Measurements from ENCODE around the gene ABT1. TPM values are rescaled to one million over a fixed set of nuclear protein-coding genes. Genes with fewer than 3 reads are reported as not detected.

ABT1 gene
- total RNA-seq, 1 experiment from 2014 or later: 33.7 TPM

DNA sequence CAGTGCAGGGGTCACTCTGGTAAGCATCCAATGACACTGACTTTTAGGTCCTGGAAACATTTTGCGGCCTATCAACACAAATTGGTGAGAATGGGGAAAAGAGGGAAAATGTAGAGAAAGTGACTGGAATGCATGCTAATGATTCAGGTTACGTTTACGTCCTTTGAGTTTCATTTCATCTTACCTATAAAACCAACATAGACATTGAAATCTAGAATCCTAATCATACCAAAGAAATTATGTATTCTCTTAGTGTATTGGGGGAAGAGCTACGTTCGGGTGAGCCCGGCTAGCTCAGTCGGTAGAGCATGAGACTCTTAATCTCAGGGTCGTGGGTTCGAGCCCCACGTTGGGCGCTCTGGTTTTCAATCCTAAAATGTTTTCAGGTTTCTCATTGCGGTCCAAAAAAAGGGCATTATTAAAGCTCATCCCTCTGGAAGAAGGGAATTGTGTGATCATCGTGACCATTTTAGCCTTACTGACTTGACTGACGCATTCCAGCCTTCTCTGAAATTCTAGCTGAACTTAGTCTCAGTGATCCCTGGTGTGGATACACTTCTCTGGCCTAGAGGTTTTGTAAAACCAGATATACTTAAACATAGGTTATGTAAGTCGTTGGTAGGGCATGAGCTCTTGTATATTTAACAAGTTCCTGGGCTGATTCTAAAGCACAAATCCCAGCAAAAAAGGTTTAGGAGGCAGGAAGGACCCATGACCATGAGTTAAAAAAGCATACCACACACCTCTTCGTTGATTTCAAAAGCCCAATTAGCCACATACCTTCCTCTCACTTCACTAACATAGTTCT lies 40.3 kb upstream of the ABT1 start:
- BruUV-seq (replicated peaks): TSS peak; percentile 98
- Histone ChIP-seq H3K9ac (ENCODE audit: low read length) (no peak overlapping the region), H3F3A (ENCODE audit: low read length, unreplicated experiment) (no peaks in the 10 kb centered on the region), H3K4me3 (ENCODE audit: low read length) (no peak overlapping the region), H2AFZ (ENCODE audit: low read length) (no peak overlapping the region), H3K4me1 (ENCODE audit: insufficient read depth, low read length) (peaks cover 15% of the 10 kb centered on the region), H3K27me3 (ENCODE audit: low read length) (no peaks in the 10 kb centered on the region), H3K4me2 (ENCODE audit: low read length) (peak overlapping the region; percentile 9), H3K9me3 (ENCODE audit: low read length) (no peaks in the 10 kb centered on the region), H3K27ac (ENCODE audit: low read length) (no peak overlapping the region), H3K9me2 (replicated peaks; ENCODE audit: low read length) (no peaks in the 10 kb centered on the region), H4K20me1 (ENCODE audit: low read length) (no peaks in the 10 kb centered on the region), H3K36me3 (ENCODE audit: low read depth, low read length) (no peaks in the 10 kb centered on the region), H3K79me2 (ENCODE audit: low read length) (no peaks in the 10 kb centered on the region)
- ATAC-seq (peak; percentile 54), DNase-seq (peak; percentile 93)
- ChIA-PET POLR2A (ENCODE audit: unreplicated experiment) (interaction anchor here (0.6 to 0.7 kb wide), 3 partner anchors 83 to 1121 kb away, joined by 3 to 11 read pairs (median 6); no protein-coding TSS in a partner anchor), CTCF (interaction anchor here (0.7 kb wide), 1 partner anchor 11 kb away, joined by 4 read pairs; no protein-coding TSS in a partner anchor)
- TF ChIP-seq, protein P1, sequence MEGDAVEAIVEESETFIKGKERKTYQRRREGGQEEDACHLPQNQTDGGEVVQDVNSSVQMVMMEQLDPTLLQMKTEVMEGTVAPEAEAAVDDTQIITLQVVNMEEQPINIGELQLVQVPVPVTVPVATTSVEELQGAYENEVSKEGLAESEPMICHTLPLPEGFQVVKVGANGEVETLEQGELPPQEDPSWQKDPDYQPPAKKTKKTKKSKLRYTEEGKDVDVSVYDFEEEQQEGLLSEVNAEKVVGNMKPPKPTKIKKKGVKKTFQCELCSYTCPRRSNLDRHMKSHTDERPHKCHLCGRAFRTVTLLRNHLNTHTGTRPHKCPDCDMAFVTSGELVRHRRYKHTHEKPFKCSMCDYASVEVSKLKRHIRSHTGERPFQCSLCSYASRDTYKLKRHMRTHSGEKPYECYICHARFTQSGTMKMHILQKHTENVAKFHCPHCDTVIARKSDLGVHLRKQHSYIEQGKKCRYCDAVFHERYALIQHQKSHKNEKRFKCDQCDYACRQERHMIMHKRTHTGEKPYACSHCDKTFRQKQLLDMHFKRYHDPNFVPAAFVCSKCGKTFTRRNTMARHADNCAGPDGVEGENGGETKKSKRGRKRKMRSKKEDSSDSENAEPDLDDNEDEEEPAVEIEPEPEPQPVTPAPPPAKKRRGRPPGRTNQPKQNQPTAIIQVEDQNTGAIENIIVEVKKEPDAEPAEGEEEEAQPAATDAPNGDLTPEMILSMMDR (conservative IDR thresholded peaks at IDR 0.05; ENCODE audit: low read depth, low read length): no peak
- no peak for TF ChIP-seq EZH2 (IDR thresholded peaks at IDR 0.05; ENCODE audit: low read length, unreplicated experiment)
- intact Hi-C loops (cut with micrococcal nuclease): loop anchor here (1.0 to 5.0 kb wide), 2 partner anchors 12 to 1116 kb away; no protein-coding TSS in a partner anchor

DNA sequence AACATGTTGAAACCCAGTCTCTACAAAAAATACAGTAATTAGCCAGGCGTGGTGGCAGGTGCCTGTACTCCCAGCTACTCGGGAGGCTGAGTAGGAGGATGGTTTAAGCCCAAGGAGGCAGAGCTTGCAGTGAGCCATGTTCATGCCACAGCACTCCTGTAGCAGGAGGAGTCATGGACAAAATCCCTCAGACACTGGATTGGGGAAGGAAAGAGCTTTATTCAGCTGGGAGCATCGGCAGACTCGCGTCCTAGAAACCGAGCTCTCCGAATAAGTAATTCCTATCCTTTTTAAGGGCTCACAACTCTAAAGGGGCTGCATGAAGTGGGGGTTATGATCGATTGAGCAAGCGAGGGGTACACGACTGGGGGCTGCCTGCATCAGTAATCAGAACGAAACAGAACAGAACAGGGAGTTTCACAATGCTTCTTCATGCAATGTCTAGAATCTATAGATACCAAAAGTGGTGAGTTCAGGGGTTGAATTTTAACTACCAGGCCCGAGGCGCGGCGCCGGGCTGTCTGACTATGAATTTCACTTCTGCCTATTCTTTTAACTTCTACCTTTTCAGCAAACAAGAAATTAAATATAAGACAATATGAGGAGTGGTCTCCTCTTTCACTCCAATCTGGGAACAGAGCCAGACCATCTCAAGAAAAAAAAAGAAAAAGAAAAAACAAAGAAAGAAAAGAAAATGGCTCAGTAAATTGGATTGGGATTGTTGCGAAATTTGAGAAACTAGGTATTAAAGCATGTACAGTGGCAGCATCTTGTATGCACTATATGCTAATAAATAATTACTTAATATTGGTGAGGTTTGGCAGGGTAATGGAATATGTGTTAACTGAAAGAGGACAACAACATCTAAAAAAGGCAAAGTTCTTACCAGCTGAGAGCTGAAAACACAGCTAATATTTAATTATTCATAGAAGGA lies 35.0 kb upstream of the ABT1 start:
- Histone ChIP-seq H3K9ac (ENCODE audit: low read length) (no peak overlapping the region), H2AFZ (ENCODE audit: low read length) (no peak overlapping the region), H3K4me2 (ENCODE audit: low read length) (no peak overlapping the region), H4K20me1 (ENCODE audit: low read length) (no peaks in the 10 kb centered on the region), H3K27ac (ENCODE audit: low read length) (no peak overlapping the region), H3K4me3 (ENCODE audit: low read length) (no peak overlapping the region), H3F3A (ENCODE audit: low read length, unreplicated experiment) (no peaks in the 10 kb centered on the region), H3K27me3 (ENCODE audit: low read length) (no peaks in the 10 kb centered on the region), H3K79me2 (ENCODE audit: low read length) (no peaks in the 10 kb centered on the region), H3K9me3 (ENCODE audit: low read length) (no peaks in the 10 kb centered on the region), H3K9me2 (replicated peaks; ENCODE audit: low read length) (no peaks in the 10 kb centered on the region), H3K36me3 (ENCODE audit: low read depth, low read length) (no peaks in the 10 kb centered on the region), H3K4me1 (ENCODE audit: insufficient read depth, low read length) (no peaks in the 10 kb centered on the region)
- intact Hi-C loops (cut with micrococcal nuclease): no loop called here
- ChIA-PET POLR2A (ENCODE audit: unreplicated experiment) (no interaction called here), CTCF (no interaction called here)
- no peak for TF ChIP-seq EZH2phosphoT487 (IDR thresholded peaks at IDR 0.05; ENCODE audit: borderline replicate concordance, low read length)
- TF ChIP-seq, protein P1 (conservative IDR thresholded peaks at IDR 0.05; ENCODE audit: low read depth, low read length): no peak
- no peak for TF ChIP-seq EZH2 (IDR thresholded peaks at IDR 0.05; ENCODE audit: low read length, unreplicated experiment)
- DNase-seq (no peak), ATAC-seq (no peak)
- no TSS peak for BruUV-seq (replicated peaks)
